GM18909 (cell line): Measurements from ENCODE around the gene WAPL.

ENCODE experiments used
- ATAC-seq: cut with Tn5 transposase; IDR thresholded peaks from one replicate; pipeline ENCODE4 v1.9.1; 2021; ENCODE audit warnings: mild to moderate bottlenecking; ENCODE audit not compliant: unreplicated experiment, poor library complexity

Gene WAPL

GRCh38 chr10:86483664-86484063 is 37.9 kb downstream of the WAPL start:
- ATAC-seq: no peak

- ATAC-seq: no peak
Observed at GRCh38 chr10:86481761-86482160, 39.8 kb downstream of the WAPL start.

DNA sequence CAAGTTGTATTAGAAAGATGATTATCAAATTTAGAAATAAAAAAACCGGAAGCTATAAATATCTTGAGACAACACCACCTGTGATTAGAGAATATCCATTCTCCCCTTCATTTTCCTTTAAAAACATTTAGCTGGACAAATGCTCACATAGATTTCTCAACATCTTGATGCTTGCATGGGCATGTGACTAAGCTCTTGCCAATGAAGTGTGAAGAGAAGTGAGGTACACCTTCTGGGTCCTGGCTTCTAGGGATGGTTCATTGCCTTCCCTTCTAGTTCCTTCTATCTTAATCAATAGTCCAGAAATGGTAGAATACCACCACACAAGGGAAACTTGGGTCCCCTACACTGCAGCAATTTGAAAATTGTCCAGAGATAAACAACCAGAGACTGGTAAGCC is 41.0 kb downstream of the WAPL start:
- ATAC-seq: no peak

GRCh38 chr10:86472061-86472460 is 49.5 kb downstream of the WAPL start:
- no peak for ATAC-seq

DNA sequence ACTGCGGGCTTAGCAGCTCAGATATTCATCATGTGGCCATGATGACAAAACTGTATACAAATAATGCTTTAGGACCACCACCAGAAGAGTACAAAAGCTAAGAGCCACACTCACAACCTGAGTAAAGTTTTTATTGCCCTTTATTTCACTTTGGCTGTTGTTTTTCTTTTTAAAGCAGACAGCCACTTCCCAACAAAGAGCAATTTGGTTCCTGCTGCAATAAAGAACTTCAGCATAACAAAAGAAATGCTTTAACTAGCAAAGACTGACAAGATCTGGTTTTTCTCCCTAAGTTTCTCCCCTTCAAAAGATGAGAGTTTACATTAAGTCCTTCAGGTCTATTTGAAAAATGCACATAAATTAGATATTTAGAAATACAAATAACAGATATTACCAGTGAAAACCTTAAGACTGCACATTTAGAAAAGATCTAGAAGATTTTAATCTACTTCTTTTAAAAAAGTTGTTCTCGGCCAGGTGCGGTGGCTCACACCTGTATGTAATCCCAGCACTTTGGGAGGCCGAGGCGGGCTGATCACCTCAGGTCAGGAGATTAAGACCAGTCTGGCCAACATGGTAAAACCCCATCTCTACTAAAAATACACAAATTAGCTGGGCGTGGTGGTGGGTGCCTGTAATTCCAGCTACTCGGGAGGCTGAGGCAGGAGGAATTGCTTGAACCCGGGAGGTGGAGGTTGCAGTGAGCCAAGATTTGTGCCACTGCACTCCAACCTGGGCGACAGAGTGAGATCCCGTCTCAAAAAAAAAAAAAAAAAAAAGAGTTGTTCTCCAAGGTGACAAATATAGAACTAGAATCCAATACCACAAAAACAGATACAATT is 59.4 kb downstream of the WAPL start:
- ATAC-seq: no peak

- peak; percentile 70 for ATAC-seq
Observed at GRCh38 chr10:86451604-86451960, 70.0 kb downstream of the WAPL start.

GRCh38 chr10:86450806-86451603 is 70.6 kb downstream of the WAPL start:
- ATAC-seq: no peak

GRCh38 chr10:86449926-86450558 is 71.5 kb downstream of the WAPL start:
- ATAC-seq: no peak

GRCh38 chr10:86447432-86447831 is 74.2 kb downstream of the WAPL start:
- ATAC-seq: no peak

DNA sequence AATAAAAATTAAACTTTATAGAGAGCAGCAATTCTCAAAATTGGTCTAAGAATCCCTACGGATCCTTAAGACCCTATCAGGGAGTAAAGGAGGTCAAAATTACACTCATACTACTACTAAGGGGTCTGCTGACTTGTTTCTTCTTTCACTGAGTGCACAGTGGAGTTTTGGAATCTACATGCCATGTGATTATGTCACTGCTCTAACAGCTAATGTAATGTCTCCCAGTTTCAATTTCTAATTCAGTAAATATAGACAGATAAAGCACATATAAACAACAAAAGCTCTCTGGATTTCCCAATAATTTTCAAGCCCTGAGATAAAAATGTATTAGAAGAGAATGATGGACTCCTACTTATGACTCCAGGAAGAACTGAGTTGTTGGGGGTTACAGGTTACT is 74.6 kb downstream of the WAPL start:
- ATAC-seq: no peak

DNA sequence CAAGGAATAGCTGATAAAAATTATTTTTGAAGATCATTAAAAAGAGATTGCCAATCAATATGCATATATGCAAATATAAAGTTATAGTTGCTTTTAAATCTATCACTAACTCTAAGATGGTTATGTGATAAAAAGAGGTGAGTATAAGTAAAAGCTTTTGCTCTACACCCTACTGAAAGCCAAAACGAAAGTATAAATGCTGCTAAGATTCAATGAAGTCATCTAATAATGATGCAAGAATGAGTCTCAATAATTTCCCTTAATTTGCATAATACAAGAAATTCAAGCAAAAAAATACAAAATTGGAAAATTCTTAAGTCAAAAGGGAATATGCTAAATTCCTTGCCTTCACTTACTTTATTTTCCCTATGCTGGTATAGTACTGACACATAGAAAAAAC is 75.2 kb downstream of the WAPL start:
- no peak for ATAC-seq

DNA sequence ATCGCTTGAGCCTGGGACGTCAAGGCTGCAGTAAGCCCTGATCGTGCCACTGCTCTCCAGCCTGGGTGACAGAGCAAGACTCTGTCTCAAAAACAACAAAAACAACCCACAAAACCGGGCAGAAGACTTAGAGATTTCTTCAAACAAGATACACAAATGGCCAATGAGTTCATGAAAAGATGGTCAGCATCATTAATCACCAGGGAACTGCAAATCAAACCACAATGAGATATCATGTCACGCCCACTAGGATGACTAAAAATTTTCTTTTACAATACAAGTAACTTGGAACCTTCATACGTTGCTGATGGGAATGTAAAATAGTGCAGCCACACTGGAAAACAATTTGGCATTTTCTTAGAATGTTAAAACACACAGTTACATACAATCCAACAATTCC is 77.7 kb downstream of the WAPL start:
- ATAC-seq: no peak

DNA sequence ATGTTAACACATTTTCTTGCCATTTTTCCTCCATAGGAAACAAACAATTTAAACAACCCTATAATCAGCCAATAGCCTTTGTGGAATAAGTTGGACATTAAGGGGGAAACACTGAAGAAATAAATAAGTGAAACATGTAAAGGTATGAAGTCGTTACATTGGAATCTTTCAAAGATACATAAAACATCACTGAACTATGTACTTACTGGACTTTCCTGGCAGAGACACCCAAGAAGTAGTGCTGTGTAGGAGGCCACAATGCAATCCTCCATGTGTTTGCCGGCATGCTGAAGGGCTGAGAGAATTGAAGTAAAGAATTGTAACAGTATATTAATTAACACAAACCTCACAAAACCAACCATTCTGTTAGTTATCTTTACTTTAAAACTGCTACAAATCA is 78.5 kb downstream of the WAPL start:
- no peak for ATAC-seq

- ATAC-seq: no peak
Observed at GRCh38 chr10:86440874-86441843, 80.4 kb downstream of the WAPL start.

- no peak for ATAC-seq
Observed at GRCh38 chr10:86439544-86439943, 82.0 kb downstream of the WAPL start.

- ATAC-seq: no peak
Observed at GRCh38 chr10:86438091-86438749, 83.4 kb downstream of the WAPL start.

GRCh38 chr10:86437447-86437846 is 84.1 kb downstream of the WAPL start:
- no peak for ATAC-seq

DNA sequence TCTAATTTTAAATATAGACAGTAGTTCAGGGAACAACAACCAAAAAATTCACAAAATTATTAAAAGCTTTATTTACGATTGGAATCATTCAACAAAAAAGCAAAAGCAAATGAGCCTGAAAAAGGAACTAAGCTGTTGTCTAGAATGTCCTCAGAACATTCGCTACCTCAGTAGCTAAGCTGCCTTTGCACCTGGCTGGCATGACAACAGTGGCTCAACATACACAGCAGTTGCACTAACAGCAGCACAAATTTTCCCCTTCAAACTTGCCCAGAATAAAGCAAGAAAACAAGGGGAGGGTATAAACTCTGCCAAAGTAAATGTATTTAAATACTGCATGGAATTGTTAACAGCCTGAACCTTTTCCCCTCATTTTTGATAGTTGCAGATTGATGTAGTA is 84.6 kb downstream of the WAPL start:
- ATAC-seq: no peak

DNA sequence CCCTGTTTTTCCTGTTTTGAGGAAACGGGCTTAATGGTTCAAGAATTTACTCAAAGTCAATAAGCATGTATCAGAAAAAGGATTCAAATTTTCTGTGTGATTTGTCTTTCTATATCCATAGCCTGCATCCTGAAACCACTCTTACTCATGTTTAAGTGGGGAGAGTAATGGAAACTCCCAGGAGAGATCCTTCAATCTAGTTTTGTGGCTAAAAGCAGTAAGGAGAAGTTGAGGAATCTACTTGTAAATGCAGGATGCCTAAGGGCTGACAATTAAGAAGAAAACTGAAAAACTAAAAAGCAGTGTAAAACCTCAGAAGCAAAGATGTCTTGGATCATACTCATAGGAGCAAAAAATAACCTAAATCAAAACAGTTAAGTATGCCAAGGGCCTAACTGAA is 86.9 kb downstream of the WAPL start:
- ATAC-seq: no peak

DNA sequence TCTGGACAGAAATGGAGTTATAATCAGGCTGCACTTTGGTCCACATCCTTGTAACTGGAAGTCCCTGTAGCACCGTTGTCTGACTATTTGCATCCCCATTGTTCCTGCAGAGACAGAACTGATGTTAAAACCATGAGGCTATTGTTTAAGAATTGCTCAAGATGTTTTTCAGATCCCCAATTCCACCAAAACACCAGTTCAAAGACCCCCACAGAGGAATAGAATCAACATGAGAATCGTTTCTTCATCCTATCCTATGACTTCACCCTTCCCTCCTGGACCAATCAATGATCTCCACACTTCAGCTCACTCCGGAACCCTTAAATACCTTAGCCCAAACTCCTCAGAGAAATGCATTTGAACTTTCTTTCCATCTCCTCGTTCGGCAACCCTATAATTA is 97.9 kb downstream of the WAPL start:
- no peak for ATAC-seq
